Measurements from ENCODE around the gene DPY30. TPM values are rescaled to one million over a fixed set of nuclear protein-coding genes. Genes with fewer than 3 reads are reported as not detected.

Gene DPY30
- total RNA-seq, 1 donor from 2014 or later, result 60.3 TPM

DNA sequence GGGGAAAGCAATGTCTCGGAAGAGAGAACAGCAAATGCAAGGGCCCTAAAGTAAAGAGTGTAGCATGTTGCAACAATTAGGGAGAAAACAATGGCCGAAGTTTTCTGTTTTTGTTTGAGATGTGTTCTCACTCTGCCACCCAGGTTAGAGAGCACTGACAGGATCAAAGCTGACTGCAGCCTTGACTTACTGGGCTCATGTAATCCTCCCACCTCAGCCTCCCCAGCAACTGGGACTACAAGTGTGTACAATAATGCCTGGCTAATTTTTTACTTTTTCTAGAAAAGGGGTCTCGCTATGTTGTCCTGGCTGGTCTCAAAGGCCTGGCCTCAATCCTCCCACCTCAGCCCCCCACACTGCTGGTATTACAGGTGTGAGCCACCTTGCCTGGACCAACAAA is 52.7 kb downstream of the DPY30 start:
- Histone ChIP-seq H3K4me3 (ENCODE audit: low read depth, low read length) (no peak overlapping the region), H3K27me3 (ENCODE audit: control insufficient read depth, insufficient read depth, low read length) (no peaks in the 10 kb centered on the region), H3K36me3 (ENCODE audit: control insufficient read depth, insufficient read depth, low read length) (no peaks in the 10 kb centered on the region)
- FAIRE-seq (no peak), DNase-seq (ENCODE audit: low read depth) (no peak)
- TF ChIP-seq, protein P1, sequence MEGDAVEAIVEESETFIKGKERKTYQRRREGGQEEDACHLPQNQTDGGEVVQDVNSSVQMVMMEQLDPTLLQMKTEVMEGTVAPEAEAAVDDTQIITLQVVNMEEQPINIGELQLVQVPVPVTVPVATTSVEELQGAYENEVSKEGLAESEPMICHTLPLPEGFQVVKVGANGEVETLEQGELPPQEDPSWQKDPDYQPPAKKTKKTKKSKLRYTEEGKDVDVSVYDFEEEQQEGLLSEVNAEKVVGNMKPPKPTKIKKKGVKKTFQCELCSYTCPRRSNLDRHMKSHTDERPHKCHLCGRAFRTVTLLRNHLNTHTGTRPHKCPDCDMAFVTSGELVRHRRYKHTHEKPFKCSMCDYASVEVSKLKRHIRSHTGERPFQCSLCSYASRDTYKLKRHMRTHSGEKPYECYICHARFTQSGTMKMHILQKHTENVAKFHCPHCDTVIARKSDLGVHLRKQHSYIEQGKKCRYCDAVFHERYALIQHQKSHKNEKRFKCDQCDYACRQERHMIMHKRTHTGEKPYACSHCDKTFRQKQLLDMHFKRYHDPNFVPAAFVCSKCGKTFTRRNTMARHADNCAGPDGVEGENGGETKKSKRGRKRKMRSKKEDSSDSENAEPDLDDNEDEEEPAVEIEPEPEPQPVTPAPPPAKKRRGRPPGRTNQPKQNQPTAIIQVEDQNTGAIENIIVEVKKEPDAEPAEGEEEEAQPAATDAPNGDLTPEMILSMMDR (IDR thresholded peaks at IDR 0.05; ENCODE audit: insufficient read depth, low read length, severe bottlenecking), result no peak

- TF ChIP-seq, protein P1 (IDR thresholded peaks at IDR 0.05; ENCODE audit: insufficient read depth, low read length, severe bottlenecking), result no peak
- DNase-seq (ENCODE audit: low read depth) (no peak), FAIRE-seq (no peak)
- Histone ChIP-seq H3K27me3 (ENCODE audit: control insufficient read depth, insufficient read depth, low read length) (no peaks in the 10 kb centered on the region), H3K36me3 (ENCODE audit: control insufficient read depth, insufficient read depth, low read length) (no peaks in the 10 kb centered on the region), H3K4me3 (ENCODE audit: low read depth, low read length) (no peak overlapping the region)
Observed at GRCh38 chr2:31983762-31984467, 55.7 kb downstream of the DPY30 start.

- H3K27me3 ChIP-seq (ENCODE audit: control insufficient read depth, insufficient read depth, low read length), result no peaks in the 10 kb centered on the region
- no peak for FAIRE-seq
- H3K4me3 ChIP-seq (ENCODE audit: low read depth, low read length), result no peak overlapping the region
- peak; percentile 38 for DNase-seq (ENCODE audit: low read depth)
- no peaks in the 10 kb centered on the region for H3K36me3 ChIP-seq (ENCODE audit: control insufficient read depth, insufficient read depth, low read length)
- TF ChIP-seq, protein P1 (IDR thresholded peaks at IDR 0.05; ENCODE audit: insufficient read depth, low read length, severe bottlenecking), result no peak
Observed at GRCh38 chr2:31980674-31981356, 58.8 kb downstream of the DPY30 start.

DNA sequence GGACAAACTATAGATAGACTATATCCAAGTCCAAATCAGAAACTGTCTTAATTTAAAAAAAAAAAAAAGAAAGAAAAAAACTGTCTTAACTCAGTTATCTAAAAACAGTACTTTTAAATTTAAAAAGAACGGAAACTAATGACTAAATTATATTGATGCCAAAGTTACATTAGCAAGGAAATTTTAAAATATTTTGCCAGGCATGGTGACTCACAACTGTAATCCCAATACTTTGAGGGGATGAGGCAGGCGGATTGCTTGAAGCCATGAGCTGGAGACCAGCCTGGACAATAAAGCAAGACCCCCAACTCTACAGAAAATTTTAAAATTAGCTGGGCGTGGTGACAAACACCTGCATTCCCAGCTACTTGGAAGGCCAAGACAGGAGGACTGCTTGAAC is 59.6 kb downstream of the DPY30 start:
- TF ChIP-seq, protein P1 (IDR thresholded peaks at IDR 0.05; ENCODE audit: insufficient read depth, low read length, severe bottlenecking), result no peak
- FAIRE-seq, result no peak

DNA sequence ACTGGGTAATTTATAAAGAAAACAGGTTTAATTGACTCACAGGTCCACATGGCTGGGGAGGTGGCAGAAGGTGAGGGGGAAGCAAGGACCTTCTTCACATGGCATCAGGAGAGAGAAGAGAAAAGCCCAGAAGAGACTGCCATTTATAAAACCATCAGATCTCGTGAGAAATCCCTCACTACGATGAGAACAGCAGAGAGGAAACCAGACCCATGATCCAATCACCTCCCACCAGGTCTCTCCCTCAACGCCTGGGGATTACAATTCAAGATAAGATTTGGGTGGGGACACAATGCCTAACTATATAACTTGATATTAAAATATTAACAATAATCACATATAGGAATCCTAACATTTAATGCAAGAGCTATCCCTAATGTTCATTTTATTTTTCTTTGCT is 60.6 kb downstream of the DPY30 start:
- TF ChIP-seq, protein P1 (IDR thresholded peaks at IDR 0.05; ENCODE audit: insufficient read depth, low read length, severe bottlenecking), result no peak
- no peaks in the 10 kb centered on the region for H3K27me3 ChIP-seq (ENCODE audit: control insufficient read depth, insufficient read depth, low read length)
- DNase-seq (ENCODE audit: low read depth) (no peak), FAIRE-seq (no peak)
- no peaks in the 10 kb centered on the region for H3K36me3 ChIP-seq (ENCODE audit: control insufficient read depth, insufficient read depth, low read length)
- H3K4me3 ChIP-seq (ENCODE audit: low read depth, low read length), result no peak overlapping the region

More for the DNA sequence above, 59.6 kb downstream of the DPY30 start:
- Histone ChIP-seq H3K27me3 (ENCODE audit: control insufficient read depth, insufficient read depth, low read length) (no peaks in the 10 kb centered on the region), H3K36me3 (ENCODE audit: control insufficient read depth, insufficient read depth, low read length) (no peaks in the 10 kb centered on the region), H3K4me3 (ENCODE audit: low read depth, low read length) (no peak overlapping the region)
- no peak for DNase-seq (ENCODE audit: low read depth)

All from bronchial epithelial cell (primary cell).